ENCODE results near the gene PDE1A. TPM values are rescaled to one million over a fixed set of nuclear protein-coding genes. Genes with fewer than 3 reads are reported as not detected.

The PDE1A gene
- total RNA-seq, 3 donors from 2014 or later (not counting 1 experiment from before 2014, with no cell fraction given), result not detected

GRCh38 chr2:182359990-182360662 is 66.7 kb downstream of the PDE1A start:
- no peaks in the 10 kb centered on the region for H3K27me3 ChIP-seq (ENCODE audit: control insufficient read depth, insufficient read depth, low read length)
- Mint-ChIP-seq H3K4me1 (no peaks in the 10 kb centered on the region), H3K9me3 (peaks cover 9 to 10% of the 10 kb centered on the region in 2 donors), H3K27ac (no peak overlapping the region), H3K36me3 (no peaks in the 10 kb centered on the region), H3K27me3 (ENCODE audit: low read depth in 2 of 2) (no peaks in the 10 kb centered on the region), H3K4me3 (no peak overlapping the region)
- ATAC-seq (no peak), DNase-seq (no peak)
- H3K27ac ChIP-seq (ENCODE audit: low read length), result no peak overlapping the region
- H3K4me1 ChIP-seq (ENCODE audit: control insufficient read depth, insufficient read depth, low read length), result no peaks in the 10 kb centered on the region
- H3K4me3 ChIP-seq (ENCODE audit: low read length), result no peak overlapping the region
- H3K36me3 ChIP-seq (ENCODE audit: control insufficient read depth, insufficient read depth, low read length), result no peaks in the 10 kb centered on the region
- intact Hi-C loops (cut with micrococcal nuclease), result no loop called here
- 84% methylated on average over 5 of the region's 10 CpGs for WGBS (ENCODE audit: insufficient coverage)
- TF ChIP-seq CTCF (IDR thresholded peaks at IDR 0.05), result no peak
- no peaks in the 10 kb centered on the region for H3K9me3 ChIP-seq (ENCODE audit: control insufficient read depth, insufficient read depth, low read length)

GRCh38 chr2:182359027-182359989 is 67.5 kb downstream of the PDE1A start:
- no peak for TF ChIP-seq CTCF (IDR thresholded peaks at IDR 0.05)
- no peaks in the 10 kb centered on the region for H3K4me1 ChIP-seq (ENCODE audit: control insufficient read depth, insufficient read depth, low read length)
- H3K36me3 ChIP-seq (ENCODE audit: control insufficient read depth, insufficient read depth, low read length), result no peaks in the 10 kb centered on the region
- H3K4me3 ChIP-seq (ENCODE audit: low read length), result no peak overlapping the region
- H3K27me3 ChIP-seq (ENCODE audit: control insufficient read depth, insufficient read depth, low read length), result no peaks in the 10 kb centered on the region
- H3K36me3 Mint-ChIP-seq, result no peaks in the 10 kb centered on the region
- no peaks in the 10 kb centered on the region for H3K4me1 Mint-ChIP-seq
- ATAC-seq, result no peak
- no peak overlapping the region for H3K4me3 Mint-ChIP-seq
- H3K27ac ChIP-seq (ENCODE audit: low read length), result no peak overlapping the region
- no peaks in the 10 kb centered on the region for H3K27me3 Mint-ChIP-seq (ENCODE audit: low read depth in 2 of 2)
- intact Hi-C loops (cut with micrococcal nuclease), result no loop called here
- H3K27ac Mint-ChIP-seq, result no peak overlapping the region
- H3K9me3 Mint-ChIP-seq, result peaks cover 9 to 10% of the 10 kb centered on the region in 2 donors
- no peaks in the 10 kb centered on the region for H3K9me3 ChIP-seq (ENCODE audit: control insufficient read depth, insufficient read depth, low read length)
- DNase-seq, result no peak
- WGBS (ENCODE audit: insufficient coverage), result 87% methylated on average over 6 of the region's 8 CpGs

GRCh38 chr2:182358601-182359000 is 68.2 kb downstream of the PDE1A start:
- H3K27me3 ChIP-seq (ENCODE audit: control insufficient read depth, insufficient read depth, low read length), result no peaks in the 10 kb centered on the region
- H3K36me3 Mint-ChIP-seq, result no peaks in the 10 kb centered on the region
- no peaks in the 10 kb centered on the region for H3K36me3 ChIP-seq (ENCODE audit: control insufficient read depth, insufficient read depth, low read length)
- no peaks in the 10 kb centered on the region for H3K9me3 ChIP-seq (ENCODE audit: control insufficient read depth, insufficient read depth, low read length)
- 100% methylated on average over 1 of the region's 3 CpGs for WGBS (ENCODE audit: insufficient coverage)
- DNase-seq, result no peak
- no peak overlapping the region for H3K27ac ChIP-seq (ENCODE audit: low read length)
- intact Hi-C loops (cut with micrococcal nuclease), result no loop called here
- H3K4me1 ChIP-seq (ENCODE audit: control insufficient read depth, insufficient read depth, low read length), result no peaks in the 10 kb centered on the region
- H3K9me3 Mint-ChIP-seq, result peaks cover 9 to 13% of the 10 kb centered on the region in 2 donors
- H3K4me3 Mint-ChIP-seq, result no peak overlapping the region
- no peak for ATAC-seq
- no peak overlapping the region for H3K4me3 ChIP-seq (ENCODE audit: low read length)
- no peaks in the 10 kb centered on the region for H3K27me3 Mint-ChIP-seq (ENCODE audit: low read depth in 2 of 2)
- no peaks in the 10 kb centered on the region for H3K4me1 Mint-ChIP-seq
- H3K27ac Mint-ChIP-seq, result no peak overlapping the region
- no peak for TF ChIP-seq CTCF (IDR thresholded peaks at IDR 0.05)

All from natural killer cell (primary cell).